Activated naive CD8-positive, alpha-beta T cell treated with anti-CD3 and anti-CD28 coated beads, Interleukin-2, amount 50 U/mL, for 24 hours (primary cell): Measurements from ENCODE around the gene DLK1.

Source experiments
- ATAC-seq: fragments of 150-1000 bp; cut with Tn5 transposase; one replicate; pipeline ENCODE4 v1.10.0; 2021
- DNase-seq: peaks from one replicate; pipeline ENCODE4 v3.0.0; 2021
- H3K27ac Mint-ChIP-seq: one replicate; pipeline ENCODE4 v1.8.0; 2021; ENCODE audit warnings: mild to moderate bottlenecking, mixed read lengths
- H3K27me3 Mint-ChIP-seq: one replicate; pipeline ENCODE4 v1.8.0; 2021; ENCODE audit warnings: mixed read lengths
- H3K36me3 Mint-ChIP-seq: one replicate; pipeline ENCODE4 v1.8.0; 2021; ENCODE audit warnings: low read depth, mixed read lengths
- H3K4me1 Mint-ChIP-seq: one replicate; pipeline ENCODE4 v1.8.0; 2021; ENCODE audit warnings: mixed read lengths
- H3K4me3 Mint-ChIP-seq: one replicate; pipeline ENCODE4 v1.8.0; 2021; ENCODE audit warnings: mild to moderate bottlenecking, moderate library complexity, mixed read lengths
- H3K9me3 Mint-ChIP-seq: one replicate; pipeline ENCODE4 v1.8.0; 2021; ENCODE audit warnings: mixed read lengths

DLK1 gene

GRCh38 chr14:100715803-100716202 is 10.9 kb upstream of the DLK1 start:
- H3K27me3 Mint-ChIP-seq, result peaks cover 11% of the 10 kb centered on the region
- H3K4me1 Mint-ChIP-seq, result peaks cover 2% of the 10 kb centered on the region
- H3K4me3 Mint-ChIP-seq, result no peak overlapping the region
- no peak overlapping the region for H3K27ac Mint-ChIP-seq
- no peak for ATAC-seq
- H3K36me3 Mint-ChIP-seq, result no peaks in the 10 kb centered on the region
- DNase-seq, result no peak
- H3K9me3 Mint-ChIP-seq, result no peaks in the 10 kb centered on the region

DNA sequence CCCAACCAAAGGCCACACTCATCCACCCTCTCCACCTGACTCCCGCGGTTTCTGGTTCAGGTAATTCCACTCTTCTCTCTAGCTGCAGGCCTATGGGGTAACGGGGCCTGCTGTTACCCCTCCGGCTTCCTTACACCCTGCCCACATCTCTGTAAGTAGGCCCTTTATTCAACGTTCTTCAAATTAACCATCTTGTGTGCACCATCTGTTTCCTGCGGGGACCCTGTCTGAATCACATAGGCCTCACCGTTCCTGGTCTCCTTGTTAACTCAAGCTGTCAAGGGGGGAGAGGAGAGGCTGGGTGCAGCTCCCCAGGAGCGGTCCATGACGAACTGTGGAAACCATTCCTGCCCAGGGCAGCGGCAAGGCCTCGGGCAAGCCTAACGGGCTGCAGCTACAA is 9.3 kb upstream of the DLK1 start:
- H3K27ac Mint-ChIP-seq, result no peak overlapping the region
- H3K36me3 Mint-ChIP-seq, result no peaks in the 10 kb centered on the region
- ATAC-seq, result no peak
- no peaks in the 10 kb centered on the region for H3K9me3 Mint-ChIP-seq
- H3K4me3 Mint-ChIP-seq, result no peak overlapping the region
- peaks cover 11% of the 10 kb centered on the region for H3K27me3 Mint-ChIP-seq
- DNase-seq, result no peak
- peaks cover 2% of the 10 kb centered on the region for H3K4me1 Mint-ChIP-seq

- Mint-ChIP-seq H3K4me1 (no peaks in the 10 kb centered on the region), H3K36me3 (no peaks in the 10 kb centered on the region), H3K9me3 (no peaks in the 10 kb centered on the region), H3K4me3 (no peak overlapping the region), H3K27ac (no peak overlapping the region), H3K27me3 (peaks cover 6% of the 10 kb centered on the region)
- no peak for ATAC-seq
- DNase-seq, result no peak
These were observed 6.6 kb upstream of the DLK1 start for GRCh38 chr14:100719976-100720520.

- no peaks in the 10 kb centered on the region for H3K36me3 Mint-ChIP-seq
These were observed 5.1 kb upstream of the DLK1 start for GRCh38 chr14:100721568-100721967.

GRCh38 chr14:100722367-100722766 is 4.3 kb upstream of the DLK1 start:
- DNase-seq (no peak), ATAC-seq (no peak)
- no peaks in the 10 kb centered on the region for H3K4me1 Mint-ChIP-seq
- peaks cover 21% of the 10 kb centered on the region for H3K27me3 Mint-ChIP-seq
- no peak overlapping the region for H3K4me3 Mint-ChIP-seq
- no peak overlapping the region for H3K27ac Mint-ChIP-seq
- no peaks in the 10 kb centered on the region for H3K36me3 Mint-ChIP-seq
- H3K9me3 Mint-ChIP-seq, result no peaks in the 10 kb centered on the region

More at GRCh38 chr14:100721568-100721967, 5.1 kb upstream of the DLK1 start:
- no peak overlapping the region for H3K27ac Mint-ChIP-seq
- no peaks in the 10 kb centered on the region for H3K4me1 Mint-ChIP-seq
- DNase-seq (no peak), ATAC-seq (no peak)
- peaks cover 17% of the 10 kb centered on the region for H3K27me3 Mint-ChIP-seq
- H3K9me3 Mint-ChIP-seq, result no peaks in the 10 kb centered on the region
- H3K4me3 Mint-ChIP-seq, result no peak overlapping the region

DNA sequence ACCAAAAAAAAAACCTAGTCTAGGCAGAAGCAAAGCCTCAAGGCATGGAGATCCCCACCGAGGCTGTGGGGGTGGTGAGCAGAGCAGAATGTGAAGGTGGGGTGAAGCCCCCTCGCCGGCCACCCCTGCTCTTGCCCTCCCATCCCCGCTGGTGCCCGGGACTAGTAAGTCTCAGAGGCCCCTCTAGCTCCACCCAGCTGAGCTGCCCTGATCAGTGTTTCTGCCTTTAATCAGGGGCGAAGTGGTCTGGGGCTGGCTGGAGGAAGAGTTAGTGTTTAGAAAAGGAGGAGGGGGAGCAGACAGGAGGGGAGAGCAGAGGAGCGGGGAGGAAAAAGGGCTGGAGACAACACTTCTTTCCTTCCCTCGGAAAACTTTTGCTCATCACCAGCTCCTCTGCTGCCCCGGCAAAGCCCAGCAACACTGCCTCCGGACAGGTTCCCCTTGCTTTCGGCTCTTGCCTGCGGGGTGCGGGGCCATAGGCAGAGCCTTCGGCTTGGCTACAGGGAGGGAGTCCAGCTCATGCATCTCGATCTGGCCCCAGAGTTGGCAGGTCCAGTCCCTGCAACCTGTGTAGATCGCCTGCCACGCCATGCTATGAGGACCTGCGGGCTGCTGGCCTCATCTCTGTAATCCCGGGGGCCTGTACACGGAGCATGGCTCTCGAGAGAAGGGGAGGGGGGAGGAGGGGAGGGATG is 3.4 kb upstream of the DLK1 start:
- no peaks in the 10 kb centered on the region for H3K36me3 Mint-ChIP-seq
- no peaks in the 10 kb centered on the region for H3K4me1 Mint-ChIP-seq
- no peak overlapping the region for H3K27ac Mint-ChIP-seq
- H3K4me3 Mint-ChIP-seq, result no peak overlapping the region
- DNase-seq (no peak), ATAC-seq (no peak)
- no peaks in the 10 kb centered on the region for H3K9me3 Mint-ChIP-seq
- H3K27me3 Mint-ChIP-seq, result peaks cover 26% of the 10 kb centered on the region

- DNase-seq (no peak), ATAC-seq (no peak)
- H3K9me3 Mint-ChIP-seq, result no peaks in the 10 kb centered on the region
- H3K27me3 Mint-ChIP-seq, result peaks cover 27% of the 10 kb centered on the region
- H3K4me1 Mint-ChIP-seq, result no peaks in the 10 kb centered on the region
- H3K4me3 Mint-ChIP-seq, result no peak overlapping the region
- H3K36me3 Mint-ChIP-seq, result no peaks in the 10 kb centered on the region
- no peak overlapping the region for H3K27ac Mint-ChIP-seq
These were observed 2.8 kb upstream of the DLK1 start for GRCh38 chr14:100723830-100724437.

GRCh38 chr14:100724536-100724935 is 2.2 kb upstream of the DLK1 start:
- DNase-seq (no peak), ATAC-seq (no peak)
- Mint-ChIP-seq H3K27me3 (peaks cover 32% of the 10 kb centered on the region), H3K9me3 (no peaks in the 10 kb centered on the region), H3K4me1 (no peaks in the 10 kb centered on the region), H3K4me3 (no peak overlapping the region), H3K27ac (no peak overlapping the region), H3K36me3 (no peaks in the 10 kb centered on the region)

DNA sequence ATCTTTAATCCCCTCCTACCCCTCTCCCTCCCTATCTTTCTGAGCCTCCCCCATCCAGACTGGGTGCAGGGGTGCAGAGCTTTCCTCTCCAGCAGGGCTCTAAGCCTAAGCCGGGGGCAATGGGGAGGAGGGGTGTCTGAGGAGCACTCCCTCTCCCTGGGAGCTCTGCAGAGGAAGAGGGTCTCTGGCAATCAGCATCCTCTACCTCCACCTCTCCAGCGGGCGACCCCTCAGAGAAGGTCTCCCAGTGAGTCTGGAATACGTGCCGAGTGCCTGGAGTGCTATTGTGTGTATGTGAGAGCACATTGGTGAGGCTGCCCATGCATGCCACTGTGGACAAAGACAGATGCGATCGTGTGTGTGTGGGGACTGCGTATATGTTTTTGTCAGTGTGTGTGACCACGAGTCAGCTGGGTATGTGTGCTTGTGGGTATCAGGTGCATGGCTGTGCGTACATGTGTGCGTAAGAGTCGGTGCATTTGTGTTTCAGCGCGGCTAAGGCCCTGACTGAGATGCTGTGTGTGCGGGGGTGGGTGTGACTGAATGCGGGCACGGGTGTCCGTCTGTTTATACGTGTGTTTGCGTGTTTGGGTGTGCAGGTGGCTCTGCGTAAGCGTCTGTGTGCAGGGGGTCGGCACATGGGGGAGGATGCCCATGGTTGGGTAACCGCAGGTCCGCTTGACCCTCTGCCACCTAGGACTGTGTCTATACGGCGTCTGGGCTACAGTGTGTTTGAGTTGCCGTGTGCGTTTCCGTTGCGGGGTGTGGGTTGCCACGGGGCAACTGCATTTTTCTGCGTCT is 905 bp upstream of the DLK1 start:
- Mint-ChIP-seq H3K4me3 (no peak overlapping the region), H3K27ac (no peak overlapping the region), H3K27me3 (peaks cover 32% of the 10 kb centered on the region)

DNA sequence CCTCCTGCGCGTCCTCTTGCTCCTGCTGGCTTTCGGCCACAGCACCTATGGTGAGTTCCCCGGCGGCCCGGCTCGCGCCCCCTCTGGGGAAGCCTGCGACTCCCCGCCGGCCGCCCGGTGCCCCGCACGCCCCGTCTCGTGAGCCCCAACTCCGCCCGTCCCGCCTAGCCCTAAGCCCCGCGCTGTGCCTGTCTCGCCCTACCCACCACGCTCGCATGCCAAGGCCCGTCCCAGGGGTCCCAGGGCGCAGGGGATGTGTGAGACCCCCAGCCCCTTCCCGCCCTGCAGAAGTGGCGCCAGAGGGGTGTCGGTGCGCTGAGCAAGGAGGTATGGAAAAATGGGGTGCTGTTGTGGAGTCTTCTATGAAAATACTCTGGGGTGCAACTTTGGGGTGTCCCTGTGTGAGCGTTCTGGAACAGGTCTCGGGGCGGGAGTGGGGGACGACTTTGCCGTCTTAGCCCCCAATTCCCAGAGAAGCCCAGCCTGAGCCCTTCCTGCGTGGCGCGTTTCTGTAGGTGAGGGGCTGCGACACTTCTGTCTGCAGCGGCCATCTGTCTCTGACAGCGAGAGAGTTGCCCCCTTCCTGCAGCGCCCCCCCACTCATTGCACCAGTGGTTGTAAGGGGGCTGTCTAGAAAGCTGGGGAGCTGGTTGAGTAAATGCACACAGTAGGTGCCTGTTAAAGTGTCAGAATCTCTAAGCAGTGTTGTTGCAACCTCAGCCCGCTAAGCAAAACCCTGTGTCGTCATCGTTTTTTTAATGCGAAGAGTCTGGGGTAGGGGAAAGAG is 587 bp downstream of the DLK1 start:
- Mint-ChIP-seq H3K4me3 (no peak overlapping the region), H3K27me3 (peaks cover 35% of the 10 kb centered on the region)

More for the DNA sequence above, 905 bp upstream of the DLK1 start:
- H3K36me3 Mint-ChIP-seq, result no peaks in the 10 kb centered on the region
- DNase-seq (no peak), ATAC-seq (no peak)
- no peaks in the 10 kb centered on the region for H3K9me3 Mint-ChIP-seq
- no peaks in the 10 kb centered on the region for H3K4me1 Mint-ChIP-seq

GRCh38 chr14:100727873-100728240 is 1.2 kb downstream of the DLK1 start:
- no peak overlapping the region for H3K4me3 Mint-ChIP-seq
- no peaks in the 10 kb centered on the region for H3K4me1 Mint-ChIP-seq
- no peaks in the 10 kb centered on the region for H3K36me3 Mint-ChIP-seq
- H3K27ac Mint-ChIP-seq, result no peak overlapping the region
- H3K27me3 Mint-ChIP-seq, result peaks cover 35% of the 10 kb centered on the region
- no peaks in the 10 kb centered on the region for H3K9me3 Mint-ChIP-seq
- no peak for DNase-seq
- ATAC-seq, result no peak

More for the DNA sequence above, 587 bp downstream of the DLK1 start:
- no peak for ATAC-seq
- no peak for DNase-seq
- Mint-ChIP-seq H3K4me1 (no peaks in the 10 kb centered on the region), H3K9me3 (no peaks in the 10 kb centered on the region), H3K36me3 (no peaks in the 10 kb centered on the region), H3K27ac (no peak overlapping the region)

DNA sequence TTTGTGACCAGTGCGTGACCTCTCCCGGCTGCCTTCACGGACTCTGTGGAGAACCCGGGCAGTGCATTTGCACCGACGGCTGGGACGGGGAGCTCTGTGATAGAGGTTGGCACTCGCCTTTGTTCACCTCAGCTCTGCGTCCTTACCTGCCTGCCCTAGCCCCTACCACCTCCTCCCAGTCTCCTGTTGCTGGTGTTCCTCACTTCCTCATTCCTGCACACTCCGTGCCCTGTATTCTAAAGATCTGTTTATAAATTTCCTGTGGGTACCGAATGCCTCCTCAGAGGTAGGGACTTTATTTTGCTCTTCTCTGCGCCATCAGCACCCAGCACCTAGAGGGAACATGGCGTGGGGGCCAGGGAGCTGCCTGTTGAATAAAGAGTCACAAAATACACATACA is 2.3 kb downstream of the DLK1 start:
- Mint-ChIP-seq H3K4me1 (no peaks in the 10 kb centered on the region), H3K27ac (no peak overlapping the region)

GRCh38 chr14:100729982-100730381 is 3.3 kb downstream of the DLK1 start:
- DNase-seq, result no peak
- Mint-ChIP-seq H3K4me1 (no peaks in the 10 kb centered on the region), H3K4me3 (no peak overlapping the region), H3K36me3 (no peaks in the 10 kb centered on the region), H3K27ac (no peak overlapping the region), H3K9me3 (no peaks in the 10 kb centered on the region), H3K27me3 (peaks cover 35% of the 10 kb centered on the region)
- ATAC-seq, result no peak

More for the DNA sequence above, 2.3 kb downstream of the DLK1 start:
- Mint-ChIP-seq H3K36me3 (no peaks in the 10 kb centered on the region), H3K27me3 (peaks cover 35% of the 10 kb centered on the region), H3K4me3 (no peak overlapping the region), H3K9me3 (no peaks in the 10 kb centered on the region)
- DNase-seq, result no peak
- ATAC-seq, result no peak

DNA sequence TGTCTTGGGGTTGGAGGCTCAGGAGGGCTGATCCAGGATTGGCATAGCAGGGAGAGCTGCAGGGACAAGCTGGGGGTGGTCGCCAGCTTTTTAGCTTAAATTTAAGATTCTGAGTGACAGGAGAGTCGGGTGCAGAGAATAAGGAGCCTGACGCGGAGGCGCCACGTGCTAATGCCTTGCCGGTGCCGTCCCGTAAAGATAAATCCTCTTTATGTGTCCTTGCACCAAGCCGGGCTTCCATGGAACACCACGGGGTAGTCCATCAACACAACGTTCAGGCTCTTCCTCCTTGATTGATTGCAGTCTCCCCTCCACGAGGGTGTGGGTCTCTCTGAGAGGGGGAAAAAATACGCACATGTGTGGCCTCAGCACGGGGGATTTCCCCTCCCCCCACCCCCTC is 3.9 kb downstream of the DLK1 start:
- no peak for DNase-seq
- Mint-ChIP-seq H3K36me3 (no peaks in the 10 kb centered on the region), H3K4me3 (no peak overlapping the region), H3K4me1 (no peaks in the 10 kb centered on the region), H3K9me3 (no peaks in the 10 kb centered on the region), H3K27ac (no peak overlapping the region), H3K27me3 (peaks cover 33% of the 10 kb centered on the region)
- ATAC-seq, result no peak
